Left ventricle myocardium superior (tissue), 1 donor: Measurements from ENCODE around the gene C3orf49. TPM values are rescaled to one million over a fixed set of nuclear protein-coding genes. Genes with fewer than 3 reads are reported as not detected.
A peak's percentile ranks its signal among the peaks of the same experiment; 100 is the strongest.

Experiments
- ATAC-seq: fragments of 200-7000 bp; cut with Tn5 transposase; one replicate; pipeline ENCODE4 v1.9.1; 2020; ENCODE audit warnings: mild to moderate bottlenecking, moderate library complexity
- DNase-seq: peaks from one replicate; pipeline ENCODE4 v3.0.0-alpha.2; 2020
- intact Hi-C: fragments of 100-400 bp; cut with micrococcal nuclease; formaldehyde crosslinking; loops from one replicate; pipeline ENCODE4 v1.11.0; 2022
- total RNA-seq: library from RNA; stranded (reverse); fragmentation: NEBNext Ultra II Directional; extraction: Animal tissue kit (Norgen Biotek cat#: 25700); gene quantifications from one replicate; pipeline ENCODE4 v1.2.1, GENCODE V29; 2021
- donor health status: DM: no; HTN: yes; CAD: no; lungs with severe emphysema.

The C3orf49 gene
- total RNA-seq, 1 donor from 2014 or later, result not detected

DNA sequence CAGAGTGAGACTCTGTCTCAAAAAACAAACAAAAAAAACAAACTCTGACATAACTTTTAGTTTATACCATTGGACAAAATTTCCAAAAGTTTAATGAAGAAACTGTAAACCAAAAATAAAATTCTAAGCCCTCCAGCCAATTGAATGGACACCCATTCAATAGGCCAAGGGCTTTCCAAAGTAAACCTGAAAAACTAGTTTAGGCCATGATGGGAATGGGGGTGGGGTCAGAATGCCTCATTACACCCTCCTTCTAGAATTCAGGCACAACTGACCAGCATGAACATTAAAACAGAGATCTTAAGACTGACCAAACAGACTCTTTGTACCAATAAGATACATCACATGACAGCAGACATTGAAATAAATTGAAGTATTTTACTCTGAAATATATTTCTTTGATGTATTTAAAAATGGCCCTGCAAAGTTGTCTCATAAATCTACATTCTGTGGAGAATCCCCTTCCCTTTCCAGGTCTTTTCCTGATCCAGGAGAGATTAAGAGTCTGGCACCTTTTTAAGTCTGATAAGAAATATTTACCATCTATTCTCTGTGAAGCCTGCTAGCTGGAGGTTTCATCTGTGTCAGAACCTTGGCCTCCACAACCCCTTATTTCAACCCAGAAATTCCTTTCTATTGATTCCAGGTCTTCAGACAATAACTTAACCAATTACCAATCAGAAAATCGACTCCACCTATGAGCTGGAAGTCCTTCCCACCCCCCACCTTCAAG lies 28.8 kb downstream of the C3orf49 start:
- ATAC-seq (no peak), DNase-seq (no peak)
- intact Hi-C loops, result no loop called here

DNA sequence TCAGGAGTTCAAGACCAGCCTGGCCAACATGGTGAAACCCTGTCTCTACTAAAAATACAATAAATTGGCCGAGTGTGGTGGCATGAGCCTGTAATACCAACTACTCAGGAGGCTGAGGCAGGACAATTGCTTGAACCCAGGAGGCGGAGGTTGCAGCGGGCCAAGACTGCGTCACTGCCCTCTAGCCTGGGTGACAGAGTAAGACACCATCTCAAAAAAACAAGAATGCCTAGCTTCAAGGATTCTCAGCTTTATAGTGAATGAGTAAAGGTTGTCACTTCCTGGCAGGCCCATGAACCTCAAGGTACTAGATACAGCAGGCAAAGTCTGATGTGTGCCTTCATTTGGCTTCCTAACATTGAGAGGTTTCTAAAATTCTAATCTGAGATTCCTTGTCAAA lies 30.1 kb downstream of the C3orf49 start:
- ATAC-seq (no peak), DNase-seq (no peak)
- intact Hi-C loops, result no loop called here

DNA sequence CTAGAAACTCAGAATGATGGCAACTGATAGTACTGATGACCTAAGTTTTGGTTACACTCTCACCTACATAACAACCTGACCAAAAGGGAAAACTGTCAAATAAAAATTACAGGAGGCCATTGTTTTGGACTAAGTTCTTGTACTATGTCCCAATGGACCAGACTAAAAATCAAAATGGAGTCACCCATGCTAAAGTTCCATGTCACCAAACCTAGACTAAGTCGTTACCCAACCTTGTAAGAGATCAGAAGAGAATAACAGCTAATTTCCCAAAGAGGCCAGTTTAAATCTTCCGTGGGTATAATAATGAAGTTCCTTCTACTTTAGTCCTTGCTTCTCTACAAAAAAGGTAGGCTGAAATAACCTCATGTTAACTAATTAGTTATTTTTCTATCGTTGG lies 32.2 kb downstream of the C3orf49 start:
- DNase-seq (no peak), ATAC-seq (no peak)
- intact Hi-C loops, result no loop called here

DNA sequence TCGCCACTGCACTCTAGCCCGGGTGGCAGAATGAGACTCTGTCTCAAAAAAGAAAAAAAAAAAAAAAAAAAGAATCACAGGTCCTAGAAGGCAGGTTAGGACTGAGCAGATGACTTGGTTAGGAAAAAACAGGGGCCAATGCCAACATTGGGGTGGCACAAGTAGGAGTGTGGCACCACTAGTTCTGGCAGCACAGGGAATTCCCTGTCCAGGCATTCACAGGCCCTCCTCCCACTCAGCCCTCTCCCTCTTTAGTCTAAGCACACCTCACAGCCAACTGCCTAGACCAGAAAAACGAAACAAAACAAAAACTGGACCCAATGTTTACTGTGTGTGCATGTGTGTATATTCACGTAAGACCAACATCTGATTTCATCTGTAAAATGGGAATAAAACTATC lies 34.0 kb downstream of the C3orf49 start:
- DNase-seq (no peak), ATAC-seq (peak; percentile 55)
- intact Hi-C loops, result no loop called here

DNA sequence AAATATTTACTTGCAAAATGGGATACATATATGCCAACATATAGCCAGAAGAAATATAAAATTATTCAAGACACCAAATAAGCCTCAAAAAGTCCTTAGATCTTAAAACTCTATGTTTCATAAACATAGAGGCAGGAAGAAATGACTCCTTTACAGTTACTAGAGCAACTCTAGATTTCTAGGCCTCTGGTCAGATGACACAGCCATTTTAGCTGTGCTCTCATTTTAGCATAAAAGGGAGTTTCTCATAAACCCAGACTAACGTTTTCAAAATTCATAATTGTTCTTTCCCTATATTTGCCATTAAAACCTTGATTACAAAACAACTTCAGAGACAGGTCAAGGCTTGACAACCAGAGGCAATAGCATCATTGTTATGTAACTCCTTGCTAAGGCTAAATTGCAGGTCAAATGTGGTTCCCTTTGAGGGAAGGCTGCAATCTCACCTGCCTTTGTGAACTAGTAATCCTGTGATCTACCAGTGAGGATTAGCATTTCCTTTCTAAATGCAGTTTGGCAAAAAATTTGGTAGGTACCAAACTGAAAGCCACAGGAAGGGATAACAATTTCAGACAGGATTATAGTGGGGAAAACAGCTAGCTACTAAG lies 36.3 kb downstream of the C3orf49 start:
- no peak for ATAC-seq
- no peak for DNase-seq
- intact Hi-C loops, result no loop called here

DNA sequence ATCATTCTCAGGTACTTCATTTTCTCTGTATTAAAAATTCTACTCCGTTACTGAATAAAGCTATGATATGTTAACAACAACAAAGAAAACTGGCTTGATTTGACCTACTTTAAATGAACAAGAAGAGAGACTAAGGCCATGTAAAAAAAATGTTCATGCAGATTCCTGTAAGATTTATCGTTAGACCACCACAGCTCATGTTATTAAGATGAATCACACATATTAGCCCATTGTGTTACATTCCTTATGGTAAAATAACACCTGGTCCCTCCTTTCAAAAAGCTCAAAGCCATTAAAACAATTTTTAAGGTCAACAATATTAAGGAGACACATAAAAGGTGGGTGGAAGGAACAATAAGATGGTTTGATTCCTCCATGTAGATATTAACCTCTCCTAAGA lies 38.2 kb downstream of the C3orf49 start:
- ATAC-seq, result no peak
- intact Hi-C loops, result no loop called here
- DNase-seq, result no peak

DNA sequence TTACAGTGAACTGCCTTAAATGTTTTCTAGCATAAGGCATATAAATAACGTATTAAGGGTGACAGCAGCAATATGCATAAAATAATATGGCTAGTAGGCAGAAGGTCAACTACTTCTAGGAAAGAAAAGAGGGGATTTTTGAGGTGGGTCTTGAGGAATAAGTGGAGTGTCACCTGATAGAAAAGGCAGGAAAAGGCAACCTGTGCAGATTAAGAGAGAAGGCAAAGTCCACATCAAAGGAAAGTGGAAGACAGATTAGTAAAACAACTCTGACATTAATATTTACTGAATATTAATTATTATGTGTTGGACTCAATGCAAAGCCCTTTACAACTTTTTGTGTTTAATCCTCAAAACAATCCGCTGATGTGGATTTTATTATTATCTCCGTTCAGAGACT lies 41.7 kb downstream of the C3orf49 start:
- no peak for ATAC-seq
- no peak for DNase-seq
- intact Hi-C loops, result no loop called here

DNA sequence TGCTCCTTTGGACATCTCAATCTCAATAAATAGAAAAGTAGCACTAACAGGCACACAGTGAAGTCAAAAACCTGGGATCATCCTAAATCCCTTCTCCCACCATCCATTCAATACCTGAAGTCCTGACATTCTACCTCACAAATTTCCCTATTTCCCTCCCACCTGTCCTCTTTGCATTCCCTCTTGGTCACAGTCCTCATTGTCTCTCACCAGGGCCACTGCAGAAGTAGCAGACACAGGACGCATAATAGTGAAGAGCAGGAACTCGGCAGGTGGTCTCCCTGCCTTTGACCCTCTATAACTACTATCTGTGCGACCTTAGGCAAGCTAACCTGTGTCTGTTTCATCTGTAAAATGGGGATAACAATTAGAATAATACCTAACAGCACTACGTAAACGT lies 42.2 kb downstream of the C3orf49 start:
- DNase-seq (no peak), ATAC-seq (no peak)
- intact Hi-C loops, result no loop called here

DNA sequence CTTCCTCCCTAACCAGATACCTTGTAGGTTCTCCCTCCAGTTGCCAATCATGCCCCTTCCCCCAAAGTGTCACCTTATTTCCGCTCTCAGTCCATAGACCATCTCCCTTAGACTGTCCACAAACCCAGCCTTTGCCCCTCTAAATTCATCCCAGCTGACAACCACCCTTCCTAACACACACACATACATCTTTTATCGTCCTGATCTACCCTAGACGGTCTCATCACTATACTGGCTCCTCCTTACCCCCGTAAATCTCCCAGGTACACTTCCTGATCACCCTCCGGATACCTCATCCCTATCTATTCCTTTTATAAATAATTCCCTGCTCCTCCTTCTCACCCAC lies 43.7 kb downstream of the C3orf49 start:
- intact Hi-C loops, result no loop called here
- ATAC-seq, result no peak

DNA sequence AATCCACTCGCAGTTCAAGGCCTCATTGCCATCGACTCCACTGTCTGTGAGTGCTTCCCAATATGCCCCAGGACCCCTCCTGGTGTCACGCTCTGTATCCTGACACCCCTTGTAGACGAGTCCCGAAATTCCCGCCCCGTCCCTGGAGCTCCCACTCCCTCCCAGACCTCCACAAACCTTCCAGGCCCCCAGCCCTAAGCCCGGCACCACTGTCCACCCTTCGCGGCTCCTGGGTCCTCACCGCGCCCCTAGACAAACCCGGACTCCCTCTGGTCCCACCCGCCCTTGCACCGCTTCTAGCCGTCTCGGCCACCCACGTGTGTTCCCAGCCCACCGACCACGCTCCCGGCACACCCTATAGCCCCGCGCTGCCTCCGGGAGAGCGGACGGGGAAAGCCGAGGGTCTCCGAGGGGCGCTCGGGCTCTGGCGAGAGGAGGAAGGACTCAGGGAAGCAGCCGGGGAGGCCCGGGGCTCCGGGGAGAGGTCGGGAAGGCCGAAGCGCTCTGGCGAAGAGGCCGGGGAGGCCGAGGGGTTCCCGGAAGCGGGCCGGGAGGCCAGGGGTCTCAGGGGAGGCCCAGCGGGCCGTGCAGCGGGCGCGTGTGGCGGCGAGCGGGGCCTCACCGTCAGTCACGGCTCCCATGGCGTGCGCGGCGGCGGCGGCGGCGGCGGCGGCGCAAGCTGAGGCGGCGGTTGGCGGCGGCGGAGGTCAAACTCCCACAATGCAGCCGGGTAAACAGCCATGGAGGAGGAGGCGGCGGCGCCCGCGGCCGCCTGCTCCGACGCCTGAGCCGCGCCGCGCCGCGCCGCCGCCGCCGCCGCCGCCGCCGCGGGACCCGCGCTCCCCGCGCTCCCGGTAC lies 44.3 kb downstream of the C3orf49 start, which contains the start of the genes ATXN7 and THOC7:
TSS of gene ATXN7 (plus strand) at position 718 of the 858 bp plus-strand sequence. CDS start 48,732 bp downstream, outside the sequence.
TSS of gene THOC7 (minus strand) at position 656 of the 858 bp plus-strand sequence. CDS start at position 641, 15 bp downstream.
- peak; percentile 90 for ATAC-seq
- DNase-seq, result peak; percentile 83
- intact Hi-C loops, result no loop called here

More for the DNA sequence above, 43.7 kb downstream of the C3orf49 start:
- DNase-seq, result no peak

DNA sequence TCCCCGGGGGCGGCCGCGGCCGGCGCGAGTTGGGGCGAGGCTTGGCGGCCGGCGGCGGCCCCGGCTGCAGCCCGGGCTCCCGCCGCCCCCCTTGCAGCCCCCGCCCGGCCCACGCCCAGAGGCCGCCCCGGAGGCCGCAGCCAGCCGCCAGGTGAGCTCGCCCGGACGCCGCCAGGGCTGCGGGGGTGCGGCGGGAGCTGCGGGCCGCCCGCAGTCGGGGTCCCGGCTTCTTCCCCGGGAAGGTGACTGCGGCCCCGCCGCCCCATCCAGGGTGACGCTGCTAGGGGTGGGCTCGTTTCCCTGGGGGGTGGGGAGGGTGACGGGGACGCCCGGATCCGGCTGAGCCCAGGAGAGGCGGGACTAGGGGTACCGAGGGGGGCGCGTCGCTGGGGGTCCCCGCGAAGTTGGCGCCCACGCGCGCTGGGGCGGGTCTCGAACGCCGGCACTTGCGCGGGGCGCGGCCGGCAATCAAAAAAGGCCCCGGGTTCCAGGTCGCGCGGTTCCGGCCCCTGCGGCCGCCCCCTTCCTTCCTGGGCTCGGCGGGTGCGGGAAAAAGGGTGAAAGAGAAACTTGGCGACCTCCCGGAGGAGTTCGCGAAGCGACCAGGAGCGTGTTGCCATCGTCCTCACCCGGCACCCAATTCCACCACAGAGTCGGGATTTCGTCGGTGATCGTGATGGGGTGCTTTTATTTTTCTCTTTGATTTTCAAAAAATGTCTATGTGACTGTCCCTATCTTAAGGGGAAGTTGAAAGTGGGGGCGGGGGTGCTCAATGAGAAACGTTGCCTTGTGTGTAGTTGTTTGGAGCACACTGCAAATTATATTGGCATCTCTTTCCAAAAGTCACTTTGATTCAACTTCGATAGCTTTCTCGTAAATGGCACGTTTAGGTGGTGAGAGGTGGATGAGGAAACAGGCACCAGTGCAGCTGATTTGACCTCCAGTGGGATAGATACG lies 45.2 kb downstream of the C3orf49 start:
- intact Hi-C loops, result no loop called here
- peak; percentile 60 for ATAC-seq
- DNase-seq, result peak; percentile 67

DNA sequence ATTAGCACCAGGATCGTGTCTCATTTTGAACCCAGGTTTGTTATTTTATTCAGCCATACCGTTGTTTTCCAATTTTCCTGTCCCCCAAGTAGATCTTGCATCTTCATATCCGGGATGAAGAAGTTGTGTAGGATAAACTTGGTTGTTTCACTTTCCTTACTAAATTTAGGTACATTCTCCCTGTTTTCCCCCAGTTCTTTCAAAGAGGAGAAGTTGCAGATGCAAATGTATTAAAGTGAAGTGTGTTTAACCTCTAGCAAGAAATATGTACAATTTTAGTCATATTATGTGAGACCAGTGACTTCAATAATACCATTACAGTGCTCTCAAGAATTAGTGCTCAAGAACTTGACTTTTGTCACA lies 45.8 kb downstream of the C3orf49 start:
- ATAC-seq (no peak), DNase-seq (no peak)
- intact Hi-C loops, result no loop called here

DNA sequence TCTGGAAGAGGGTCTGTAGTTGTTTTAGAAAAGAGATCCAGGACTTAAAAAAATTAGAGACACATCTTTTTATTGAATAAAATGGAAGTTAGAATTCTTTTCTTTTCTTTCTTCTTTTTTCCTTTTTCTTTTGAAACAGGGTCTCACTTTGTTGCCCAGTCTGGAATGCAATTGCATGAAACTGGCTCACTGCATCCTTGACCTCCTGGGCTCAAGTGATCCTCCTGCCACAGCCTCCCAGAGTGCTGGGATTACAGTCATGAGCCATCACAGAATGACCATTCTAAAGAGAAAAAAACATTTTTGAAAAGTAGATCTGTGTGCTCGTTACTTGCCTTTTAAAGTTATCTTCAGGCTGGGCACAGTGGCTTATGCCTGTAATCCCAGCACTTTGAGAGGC lies 48.1 kb downstream of the C3orf49 start:
- no peak for DNase-seq
- ATAC-seq, result no peak
- intact Hi-C loops, result no loop called here

DNA sequence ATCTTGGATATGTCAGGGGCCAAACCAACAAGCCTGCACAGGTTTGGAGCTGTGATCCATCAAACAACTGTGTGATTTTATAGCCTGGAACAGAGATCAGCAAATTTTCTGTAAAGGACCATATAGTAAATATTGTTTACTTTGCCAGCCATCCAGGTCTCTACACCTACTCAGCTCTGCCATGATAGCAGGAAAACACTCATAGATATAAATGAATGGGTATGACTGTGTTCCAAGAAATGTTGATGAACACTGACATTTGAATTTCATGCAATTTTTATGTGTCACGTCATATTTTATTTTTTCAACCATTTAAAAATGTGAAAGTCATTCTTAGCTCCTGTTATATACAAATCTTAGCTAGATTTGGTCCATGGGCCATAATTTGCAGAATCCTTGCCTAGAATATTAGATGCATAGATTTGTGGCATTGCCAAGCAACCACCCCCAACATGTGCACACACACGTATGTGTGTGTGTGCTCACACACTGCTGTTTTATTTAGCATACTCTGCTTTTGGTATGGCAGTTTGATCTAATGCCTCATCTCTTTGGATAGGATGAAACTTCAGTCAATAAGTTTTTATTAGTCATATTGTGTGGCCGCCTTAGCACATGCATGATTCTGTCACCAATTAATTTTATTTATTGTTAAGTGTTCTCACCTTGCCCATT lies 51.0 kb downstream of the C3orf49 start:
- ATAC-seq, result no peak
- intact Hi-C loops, result no loop called here

DNA sequence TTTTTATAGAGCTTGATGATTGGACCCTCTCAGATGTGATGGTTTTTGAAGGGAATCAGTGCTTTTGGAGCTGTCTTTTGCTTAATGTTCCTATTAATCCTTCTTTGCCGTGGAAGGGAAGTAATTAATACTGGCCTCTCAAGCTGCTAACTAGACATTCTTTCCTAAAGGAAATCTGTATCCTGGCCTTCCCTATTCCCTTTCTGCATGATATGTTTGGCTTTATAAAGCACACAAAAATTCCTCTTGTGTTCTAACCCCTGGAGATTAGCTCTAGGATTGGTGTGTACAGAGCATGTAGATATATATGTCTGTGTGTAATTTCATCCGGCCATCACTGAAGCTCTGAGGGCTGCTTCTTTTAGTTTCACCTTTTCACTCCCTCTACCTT lies 51.5 kb downstream of the C3orf49 start:
- DNase-seq (no peak), ATAC-seq (no peak)
- intact Hi-C loops, result no loop called here

More for the DNA sequence above, 51.0 kb downstream of the C3orf49 start:
- DNase-seq, result no peak

DNA sequence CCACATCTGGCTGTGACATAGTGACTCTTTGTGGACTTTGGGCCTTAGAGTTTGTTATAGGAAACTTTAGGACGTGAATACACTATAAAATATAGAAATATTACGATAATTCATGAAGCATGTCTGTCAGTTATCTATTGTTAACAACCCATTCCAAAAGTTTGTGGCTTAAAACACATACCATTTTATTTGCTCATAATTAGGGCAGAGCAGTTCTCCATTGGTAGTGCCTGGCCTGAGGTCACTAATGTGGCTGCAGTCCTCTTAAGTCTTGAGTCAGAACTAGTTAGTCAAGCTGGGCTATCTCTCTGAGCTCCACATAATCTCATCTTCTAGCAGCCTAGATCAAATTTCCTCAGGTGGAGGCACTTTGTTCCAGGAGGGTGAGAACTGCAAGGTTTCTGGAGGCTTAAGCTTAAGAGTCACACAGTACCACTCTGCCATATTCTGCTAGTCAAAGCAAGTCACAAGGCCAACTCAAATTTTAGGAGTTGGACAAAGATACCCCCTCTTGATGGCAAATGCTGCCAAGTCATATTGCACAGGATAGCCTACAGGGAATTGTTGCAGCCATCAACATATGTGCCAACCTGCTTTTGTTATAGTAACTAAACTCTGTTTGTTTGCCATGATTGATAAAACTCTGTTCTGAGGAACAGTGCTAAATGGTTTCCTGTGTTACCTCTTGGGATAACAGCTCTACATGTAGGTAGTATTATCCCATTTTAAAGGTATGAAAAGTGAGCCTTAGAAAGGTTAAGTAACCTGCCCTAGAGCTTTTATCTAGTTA lies 53.2 kb downstream of the C3orf49 start:
- DNase-seq (no peak), ATAC-seq (no peak)
- intact Hi-C loops, result no loop called here

DNA sequence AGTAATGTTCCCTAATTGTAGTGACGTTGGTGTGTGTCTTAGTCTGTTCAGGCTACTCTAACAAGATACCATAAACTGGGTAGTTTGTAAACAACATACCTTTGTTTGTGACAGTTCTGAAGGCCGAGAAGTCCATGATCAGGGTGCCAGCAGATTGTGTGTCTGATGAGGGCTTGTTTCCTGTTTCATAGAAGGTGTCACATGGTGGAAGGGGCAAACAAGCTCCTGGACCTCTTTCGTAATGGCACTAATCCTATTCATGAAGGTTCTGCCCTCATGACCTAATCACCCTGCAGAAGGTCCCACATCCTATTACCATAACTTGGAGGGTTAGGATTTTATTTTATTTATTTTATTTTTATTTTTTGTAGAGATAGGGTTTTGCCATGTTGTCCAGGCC lies 55.7 kb downstream of the C3orf49 start:
- no peak for DNase-seq
- intact Hi-C loops, result no loop called here
- ATAC-seq, result no peak

DNA sequence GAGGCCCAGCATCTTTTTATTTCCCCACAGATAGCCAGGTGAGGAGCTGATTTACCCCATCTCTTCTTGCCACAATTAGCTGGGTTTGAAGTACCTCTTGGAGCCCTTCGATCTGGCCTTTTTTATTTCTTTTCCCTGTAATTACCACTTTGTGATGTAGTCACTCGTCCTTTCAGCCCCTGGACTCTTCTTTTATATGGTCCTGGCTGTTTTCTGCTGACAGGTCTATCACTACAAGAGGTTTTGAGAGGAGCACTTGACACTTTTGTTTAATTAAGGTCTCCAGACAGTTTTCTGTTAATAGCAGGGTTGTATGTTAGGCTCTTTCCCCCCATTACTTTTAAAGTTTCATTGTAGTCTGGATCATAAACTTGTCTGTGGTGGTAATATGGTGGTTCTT lies 56.4 kb downstream of the C3orf49 start:
- intact Hi-C loops, result no loop called here
- ATAC-seq (no peak), DNase-seq (no peak)
